Right cardiac atrium (tissue), 5 donors: ENCODE data around the gene TRIB2. TPM values are rescaled to one million over a fixed set of nuclear protein-coding genes. Genes with fewer than 3 reads are reported as not detected.

ENCODE experiments used
- ATAC-seq, 2 donors: fragments of 200-7000 bp; cut with Tn5 transposase; one replicate each; pipeline versions ENCODE4 v1.8.0 to v1.9.1; 2020; ENCODE audit warnings: moderate library complexity in 2 of 2, mild to moderate bottlenecking in 1 of 2
- DNase-seq, 3 donors: peaks; one replicate each; pipeline ENCODE4 v3.0.0-alpha.2; 2020
- H3K27ac ChIP-seq: one replicate; pipeline ENCODE4 v1.5.1; 2013; ENCODE audit warnings: mild to moderate bottlenecking, low read length, control low read depth, moderate library complexity
- H3K27me3 ChIP-seq: one replicate; pipeline ENCODE4 v1.6.1; 2013; ENCODE audit not compliant: control insufficient read depth, insufficient read depth
- H3K4me1 ChIP-seq: one replicate; pipeline ENCODE4 v1.6.1; 2013; ENCODE audit warnings: low read length; ENCODE audit not compliant: control insufficient read depth, insufficient read depth
- H3K4me3 ChIP-seq: one replicate; pipeline ENCODE4 v1.5.1; 2013; ENCODE audit warnings: low read length, control low read depth
- H3K9me3 ChIP-seq: one replicate; pipeline ENCODE4 v1.6.1; 2013; ENCODE audit warnings: low read length; ENCODE audit not compliant: control insufficient read depth
- WGBS: extraction: QIAGEN DNeasy Blood & Tissue Kit; methylation state at CpG from one replicate; pipeline ENCODE4 v1.1.7; 2013; 5-methylcytosine and 5-hydroxymethylcytosine counted together
- intact Hi-C, 4 donors: fragments of 100-400 bp; cut with DNase I; formaldehyde crosslinking; loops; one replicate each; pipeline versions ENCODE4 v1.11.0 to v1.14.0; 2022 to 2023
- polyA plus RNA-seq: library from polyadenylated mRNA; stranded (reverse); fragments of 200-250 nt; gene quantifications from one replicate; pipeline ENCODE4 v1.2.3, GENCODE V29; 2013
- total RNA-seq, 4 donors: library from RNA; stranded (reverse); fragmentation: NEBNext Ultra II Directional; extraction: Animal tissue kit (Norgen Biotek cat#: 25700); gene quantifications; one replicate each; pipeline ENCODE4 v1.2.1, GENCODE V29; 2021
- donor health status: healthy with polysubstance abuse.
- donor health status: DM: no; HTN: yes; CAD: no.
- donor health status: DM: no; HTN: no; CAD: no.
- donor health status: DM: no; HTN: yes; CAD: no; lungs with severe emphysema.
- donor health status: DM: yes; HTN: yes; CAD: no.

Gene TRIB2
- total and polyA plus RNA-seq, 5 donors, result 24.7 to 32.2 (median 27.0) TPM

GRCh38 chr2:12700989-12701388 lies 15.7 kb upstream of the TRIB2 start:
- Histone ChIP-seq H3K9me3 (no peaks in the 10 kb centered on the region), H3K4me3 (no peak overlapping the region), H3K27me3 (no peaks in the 10 kb centered on the region), H3K4me1 (no peaks in the 10 kb centered on the region), H3K27ac (no peak overlapping the region)
- ATAC-seq, result no peak
- intact Hi-C loops, result no loop called here
- no peak for DNase-seq
- 88% methylated on average over 1 of the region's 1 CpG for WGBS

GRCh38 chr2:12701786-12702167 lies 15.0 kb upstream of the TRIB2 start:
- no peak for DNase-seq
- 95% methylated on average over 5 of the region's 5 CpGs for WGBS
- Histone ChIP-seq H3K4me3 (no peak overlapping the region), H3K27me3 (no peaks in the 10 kb centered on the region), H3K27ac (no peak overlapping the region), H3K4me1 (no peaks in the 10 kb centered on the region), H3K9me3 (no peaks in the 10 kb centered on the region)
- no peak for ATAC-seq
- intact Hi-C loops, result no loop called here

GRCh38 chr2:12702168-12703121 lies 14.3 kb upstream of the TRIB2 start:
- intact Hi-C loops, result no loop called here
- peak; percentile 81 to 88 for ATAC-seq
- H3K9me3 ChIP-seq, result no peaks in the 10 kb centered on the region
- WGBS, result 61% methylated on average over 7 of the region's 7 CpGs
- H3K4me1 ChIP-seq, result no peaks in the 10 kb centered on the region
- H3K4me3 ChIP-seq, result no peak overlapping the region
- no peaks in the 10 kb centered on the region for H3K27me3 ChIP-seq
- no peak overlapping the region for H3K27ac ChIP-seq
- peak in 2 of 3 donors; percentile 38 to 58 for DNase-seq

- no peaks in the 10 kb centered on the region for H3K27me3 ChIP-seq
- no peak overlapping the region for H3K27ac ChIP-seq
- no peaks in the 10 kb centered on the region for H3K9me3 ChIP-seq
- no peak overlapping the region for H3K4me3 ChIP-seq
- ATAC-seq (no peak), DNase-seq (no peak)
- no peaks in the 10 kb centered on the region for H3K4me1 ChIP-seq
- intact Hi-C loops, result no loop called here
These were observed 12.4 kb upstream of the TRIB2 start for GRCh38 chr2:12704378-12704777.

- no peak overlapping the region for H3K27ac ChIP-seq
- DNase-seq (no peak), ATAC-seq (no peak)
- no peaks in the 10 kb centered on the region for H3K27me3 ChIP-seq
- H3K4me3 ChIP-seq, result no peak overlapping the region
- WGBS, result 98% methylated on average over 1 of the region's 1 CpG
- H3K9me3 ChIP-seq, result no peaks in the 10 kb centered on the region
- intact Hi-C loops, result no loop called here
- no peaks in the 10 kb centered on the region for H3K4me1 ChIP-seq
These were observed 11.5 kb upstream of the TRIB2 start for GRCh38 chr2:12705230-12705629.

GRCh38 chr2:12705742-12706141 lies 11.0 kb upstream of the TRIB2 start:
- H3K27ac ChIP-seq, result no peak overlapping the region
- intact Hi-C loops, result no loop called here
- H3K4me1 ChIP-seq, result no peaks in the 10 kb centered on the region
- WGBS, result 89% methylated on average over 2 of the region's 2 CpGs
- no peak for DNase-seq
- H3K9me3 ChIP-seq, result no peaks in the 10 kb centered on the region
- no peaks in the 10 kb centered on the region for H3K27me3 ChIP-seq
- H3K4me3 ChIP-seq, result no peak overlapping the region
- no peak for ATAC-seq

- WGBS, result 97% methylated on average over 8 of the region's 8 CpGs
- intact Hi-C loops, result no loop called here
- H3K9me3 ChIP-seq, result no peaks in the 10 kb centered on the region
- H3K27ac ChIP-seq, result no peak overlapping the region
- no peaks in the 10 kb centered on the region for H3K27me3 ChIP-seq
- no peak for ATAC-seq
- DNase-seq, result no peak
- H3K4me1 ChIP-seq, result no peaks in the 10 kb centered on the region
- H3K4me3 ChIP-seq, result no peak overlapping the region
These were observed 8.1 kb upstream of the TRIB2 start for GRCh38 chr2:12708508-12709206.

GRCh38 chr2:12709207-12709522 lies 7.6 kb upstream of the TRIB2 start:
- Histone ChIP-seq H3K27me3 (no peaks in the 10 kb centered on the region), H3K27ac (no peak overlapping the region), H3K4me3 (no peak overlapping the region), H3K9me3 (no peaks in the 10 kb centered on the region), H3K4me1 (no peaks in the 10 kb centered on the region)
- DNase-seq, result no peak
- intact Hi-C loops, result no loop called here
- ATAC-seq, result no peak

- ATAC-seq, result no peak
- 93% methylated on average over 4 of the region's 4 CpGs for WGBS
- H3K4me1 ChIP-seq, result peaks cover 8% of the 10 kb centered on the region
- no peaks in the 10 kb centered on the region for H3K9me3 ChIP-seq
- no peak for DNase-seq
- no peak overlapping the region for H3K4me3 ChIP-seq
- no peak overlapping the region for H3K27ac ChIP-seq
- intact Hi-C loops, result loop anchor here in 3 of 4 donors (10.0 kb wide), 7 partner anchors 166 to 886 kb away; no protein-coding TSS in a partner anchor
- H3K27me3 ChIP-seq, result no peaks in the 10 kb centered on the region
These were observed 6.4 kb upstream of the TRIB2 start for GRCh38 chr2:12710301-12710700.

- intact Hi-C loops, result loop anchor here in 3 of 4 donors (10.0 kb wide), 7 partner anchors 167 to 887 kb away; no protein-coding TSS in a partner anchor
- no peak overlapping the region for H3K4me3 ChIP-seq
- ATAC-seq (no peak), DNase-seq (no peak)
- no peaks in the 10 kb centered on the region for H3K9me3 ChIP-seq
- H3K4me1 ChIP-seq, result peaks cover 9% of the 10 kb centered on the region
- H3K27ac ChIP-seq, result no peak overlapping the region
- no peaks in the 10 kb centered on the region for H3K27me3 ChIP-seq
- WGBS, result 98% methylated on average over 1 of the region's 1 CpG
These were observed 5.4 kb upstream of the TRIB2 start for GRCh38 chr2:12711339-12711738.

- H3K4me1 ChIP-seq, result peaks cover 9% of the 10 kb centered on the region
- no peak overlapping the region for H3K4me3 ChIP-seq
- DNase-seq (no peak), ATAC-seq (no peak)
- no peaks in the 10 kb centered on the region for H3K27me3 ChIP-seq
- H3K9me3 ChIP-seq, result no peaks in the 10 kb centered on the region
- 86% methylated on average over 8 of the region's 8 CpGs for WGBS
- H3K27ac ChIP-seq, result no peak overlapping the region
- intact Hi-C loops, result loop anchor here in 3 of 4 donors (10.0 kb wide), 7 partner anchors 168 to 888 kb away; no protein-coding TSS in a partner anchor
These were observed 3.9 kb upstream of the TRIB2 start for GRCh38 chr2:12712881-12713280.
